Esophagus muscularis mucosa (tissue), 4 donors: Measurements from ENCODE around the gene GRHL3.
A peak's percentile ranks its signal among the peaks of the same experiment; 100 is the strongest.

ENCODE experiments used
- CTCF ChIP-seq, 3 experiments: fragments of 200-600 bp in 2 of 3; fragments of 450-650 bp in 1 of 3; sonication (generic) in 2 of 3; IDR thresholded peaks; one replicate each; pipeline ENCODE4 v1.5.1; 2017 to 2019; ENCODE audit warnings: antibody characterized with exemption in 3 of 3, mild to moderate bottlenecking in 2 of 3, moderate library complexity in 1 of 3
- EP300 ChIP-seq: sonication (generic); formaldehyde crosslinking; IDR thresholded peaks from one replicate; pipeline ENCODE4 v1.6.1; 2017; ENCODE audit warnings: antibody characterized with exemption
- POLR2A ChIP-seq: fragments of 450-650 bp; IDR thresholded peaks from one replicate; pipeline ENCODE4 v1.6.1; 2017; ENCODE audit warnings: antibody characterized with exemption, moderate library complexity, mild to moderate bottlenecking, low read depth
- POLR2AphosphoS5 ChIP-seq, 2 donors: sonication (generic); formaldehyde crosslinking; IDR thresholded peaks; one replicate each; pipeline ENCODE4 v1.6.1; 2017; ENCODE audit warnings: antibody characterized with exemption in 2 of 2

GRCh38 chr1:24283326-24284155, 35.6 kb upstream of the GRHL3 start:
- TF ChIP-seq POLR2AphosphoS5 (IDR thresholded peaks at IDR 0.05) (peak in 1 of 2 donors; percentile 39), EP300 (no peak), CTCF (IDR thresholded peaks at IDR 0.05) (no peak), POLR2A (no peak)
